Parathyroid adenoma (tissue), 2 donors: Measurements from ENCODE around the gene DOCK4.

Experiments
- H2AFZ ChIP-seq: fragments of 300-600 bp; sonication (generic); one replicate; pipeline ENCODE4 v1.7.0; 2017; ENCODE audit warnings: antibody characterized with exemption, mild to moderate bottlenecking
- H3K27ac ChIP-seq: fragments of 300-600 bp; sonication (generic); one replicate; pipeline ENCODE4 v1.7.0; 2017
- H3K27me3 ChIP-seq: fragments of 300-600 bp; sonication (generic); one replicate; pipeline ENCODE4 v1.7.0; 2017; ENCODE audit warnings: low read length; ENCODE audit not compliant: control insufficient read depth, insufficient read depth
- H3K36me3 ChIP-seq: fragments of 300-600 bp; sonication (generic); one replicate; pipeline ENCODE4 v1.7.0; 2017; ENCODE audit warnings: low read length; ENCODE audit not compliant: control insufficient read depth, insufficient read depth
- H3K4me1 ChIP-seq: fragments of 300-600 bp; sonication (generic); one replicate; pipeline ENCODE4 v1.7.0; 2017; ENCODE audit warnings: control low read depth
- H3K4me2 ChIP-seq: fragments of 300-600 bp; sonication (generic); one replicate; pipeline ENCODE4 v1.7.0; 2017; ENCODE audit warnings: low read length
- H3K4me3 ChIP-seq: fragments of 300-600 bp; sonication (generic); one replicate; pipeline ENCODE4 v1.7.0; 2017; ENCODE audit warnings: low read depth, low read length
- H3K79me2 ChIP-seq: fragments of 300-600 bp; sonication (generic); one replicate; pipeline ENCODE4 v1.7.0; 2017; ENCODE audit warnings: control low read depth
- H3K9ac ChIP-seq: fragments of 300-600 bp; sonication (generic); one replicate; pipeline ENCODE4 v1.7.0; 2017; ENCODE audit warnings: mild to moderate bottlenecking
- H3K9me3 ChIP-seq: fragments of 300-600 bp; sonication (generic); one replicate; pipeline ENCODE4 v1.7.0; 2017; ENCODE audit warnings: low read length; ENCODE audit not compliant: control insufficient read depth
- TF ChIP-seq, protein P1 (sequence below): fragments of 300-600 bp; sonication (generic); IDR thresholded peaks from one replicate; pipeline ENCODE4 v1.7.0; 2017; ENCODE audit warnings: antibody characterized with exemption, mild to moderate bottlenecking
- donor health status: primary hyperparathyroidism.

The DOCK4 gene

DNA sequence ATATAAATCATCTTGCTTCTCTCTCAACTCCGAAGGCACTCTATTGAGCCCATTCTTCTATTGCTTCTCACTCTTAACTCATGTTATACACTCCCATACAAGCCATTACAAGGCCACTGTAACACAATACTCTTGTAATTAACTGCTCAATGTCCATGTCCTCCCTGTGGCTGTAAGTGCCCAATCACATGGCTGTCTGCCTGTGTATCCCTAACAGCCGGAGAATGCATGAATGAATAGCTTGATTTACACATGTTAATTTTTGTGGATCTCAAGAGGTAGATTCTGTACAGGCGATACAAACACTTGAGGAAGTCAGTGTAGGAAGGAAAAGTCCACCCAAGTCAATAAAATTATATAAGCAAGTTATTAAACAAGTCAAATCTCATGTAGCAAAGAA is 215.6 kb downstream of the DOCK4 start:
- Histone ChIP-seq H3K36me3 (no peaks in the 10 kb centered on the region), H3K4me2 (no peak overlapping the region), H3K27me3 (no peaks in the 10 kb centered on the region), H3K9me3 (no peaks in the 10 kb centered on the region), H3K27ac (no peak overlapping the region), H3K9ac (no peak overlapping the region), H3K4me3 (no peak overlapping the region), H3K79me2 (no peaks in the 10 kb centered on the region), H3K4me1 (no peaks in the 10 kb centered on the region), H2AFZ (no peak overlapping the region)
- TF ChIP-seq, protein P1, sequence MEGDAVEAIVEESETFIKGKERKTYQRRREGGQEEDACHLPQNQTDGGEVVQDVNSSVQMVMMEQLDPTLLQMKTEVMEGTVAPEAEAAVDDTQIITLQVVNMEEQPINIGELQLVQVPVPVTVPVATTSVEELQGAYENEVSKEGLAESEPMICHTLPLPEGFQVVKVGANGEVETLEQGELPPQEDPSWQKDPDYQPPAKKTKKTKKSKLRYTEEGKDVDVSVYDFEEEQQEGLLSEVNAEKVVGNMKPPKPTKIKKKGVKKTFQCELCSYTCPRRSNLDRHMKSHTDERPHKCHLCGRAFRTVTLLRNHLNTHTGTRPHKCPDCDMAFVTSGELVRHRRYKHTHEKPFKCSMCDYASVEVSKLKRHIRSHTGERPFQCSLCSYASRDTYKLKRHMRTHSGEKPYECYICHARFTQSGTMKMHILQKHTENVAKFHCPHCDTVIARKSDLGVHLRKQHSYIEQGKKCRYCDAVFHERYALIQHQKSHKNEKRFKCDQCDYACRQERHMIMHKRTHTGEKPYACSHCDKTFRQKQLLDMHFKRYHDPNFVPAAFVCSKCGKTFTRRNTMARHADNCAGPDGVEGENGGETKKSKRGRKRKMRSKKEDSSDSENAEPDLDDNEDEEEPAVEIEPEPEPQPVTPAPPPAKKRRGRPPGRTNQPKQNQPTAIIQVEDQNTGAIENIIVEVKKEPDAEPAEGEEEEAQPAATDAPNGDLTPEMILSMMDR, result no peak

DNA sequence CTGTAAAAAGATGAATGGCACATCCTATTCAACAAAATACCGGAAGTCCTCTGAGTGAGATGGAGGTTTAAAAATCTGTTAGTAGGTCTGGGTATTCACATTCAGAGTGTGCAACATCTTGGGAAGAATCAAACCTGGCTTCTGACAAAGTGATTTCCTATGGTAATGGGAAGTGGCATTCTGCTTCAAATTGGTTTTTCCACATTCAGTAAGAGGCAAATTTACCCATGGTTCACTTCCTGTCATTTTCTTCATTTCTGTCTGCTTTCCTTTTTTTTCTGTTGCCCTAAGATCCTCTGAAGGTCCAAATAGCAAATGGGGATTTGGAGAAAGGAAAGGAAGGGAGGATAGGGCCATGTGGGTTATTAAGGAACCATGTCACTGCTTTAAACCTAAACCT is 218.3 kb downstream of the DOCK4 start:
- TF ChIP-seq, protein P1, result no peak
- H3K9ac ChIP-seq, result no peak overlapping the region
- H3K9me3 ChIP-seq, result no peaks in the 10 kb centered on the region
- H3K4me2 ChIP-seq, result no peak overlapping the region
- no peak overlapping the region for H2AFZ ChIP-seq
- no peak overlapping the region for H3K27ac ChIP-seq
- no peaks in the 10 kb centered on the region for H3K36me3 ChIP-seq
- H3K27me3 ChIP-seq, result no peaks in the 10 kb centered on the region
- H3K4me1 ChIP-seq, result no peaks in the 10 kb centered on the region
- H3K4me3 ChIP-seq, result no peak overlapping the region
- no peaks in the 10 kb centered on the region for H3K79me2 ChIP-seq

DNA sequence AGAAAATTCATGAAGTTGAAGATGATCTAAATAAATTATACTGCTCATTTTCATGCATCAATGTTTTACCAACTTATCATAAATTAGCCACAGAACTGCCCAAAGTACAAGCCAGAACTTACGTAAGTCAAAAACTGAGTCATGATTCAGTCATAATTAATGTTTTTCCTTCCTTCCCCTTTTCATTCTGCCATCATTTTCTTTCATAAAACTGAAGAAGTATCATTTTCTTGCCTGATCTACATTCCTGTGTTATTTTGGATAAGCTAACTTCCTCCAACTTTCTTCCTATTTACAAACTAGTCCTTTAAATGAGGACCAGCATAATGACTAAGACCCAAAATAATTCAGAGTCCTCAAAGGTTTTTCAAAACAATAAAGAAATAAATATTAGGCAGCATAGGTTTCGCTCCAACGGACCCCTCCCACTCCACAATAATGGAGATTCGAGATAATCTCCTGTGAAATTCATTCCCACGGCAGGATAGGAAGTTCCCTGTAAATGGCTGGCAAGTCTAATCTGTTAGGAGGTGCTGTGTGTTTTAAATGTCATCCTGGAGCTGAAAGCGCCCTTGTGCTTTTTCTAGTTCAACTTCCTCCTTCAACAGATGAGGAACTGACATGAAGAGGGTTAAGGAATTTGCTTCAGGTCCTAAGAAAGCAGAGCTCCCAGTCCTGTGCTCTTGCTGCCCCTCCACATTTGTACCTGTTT is 218.9 kb downstream of the DOCK4 start:
- Histone ChIP-seq H3K9me3 (no peaks in the 10 kb centered on the region), H3K4me3 (no peak overlapping the region), H3K4me1 (no peaks in the 10 kb centered on the region), H3K27ac (no peak overlapping the region), H3K36me3 (no peaks in the 10 kb centered on the region), H2AFZ (no peak overlapping the region), H3K9ac (no peak overlapping the region), H3K79me2 (no peaks in the 10 kb centered on the region), H3K4me2 (no peak overlapping the region), H3K27me3 (no peaks in the 10 kb centered on the region)
- TF ChIP-seq, protein P1, result no peak

DNA sequence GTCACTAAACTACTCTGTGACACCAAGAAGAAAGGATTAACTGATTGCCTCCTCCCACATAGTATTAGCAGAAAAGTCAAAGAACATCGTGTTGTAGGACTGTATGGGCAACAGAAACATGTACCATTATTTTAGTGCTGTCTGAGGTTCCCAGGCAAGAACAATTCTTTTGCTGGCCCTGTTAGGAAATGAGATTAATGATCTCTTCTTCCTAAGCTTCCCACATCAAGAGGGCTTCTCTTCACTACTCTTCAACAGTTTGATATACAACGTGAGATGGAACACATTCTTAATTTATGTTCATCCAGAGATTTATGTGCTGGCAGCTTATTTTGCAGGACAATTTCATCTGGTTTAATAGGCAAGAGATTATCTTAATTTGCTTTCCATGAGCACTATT is 219.6 kb downstream of the DOCK4 start:
- Histone ChIP-seq H3K27me3 (no peaks in the 10 kb centered on the region), H3K4me3 (no peak overlapping the region), H3K79me2 (no peaks in the 10 kb centered on the region), H3K4me1 (no peaks in the 10 kb centered on the region), H3K9me3 (no peaks in the 10 kb centered on the region), H2AFZ (no peak overlapping the region), H3K4me2 (no peak overlapping the region), H3K27ac (no peak overlapping the region), H3K9ac (no peak overlapping the region), H3K36me3 (no peaks in the 10 kb centered on the region)
- TF ChIP-seq, protein P1, result no peak

DNA sequence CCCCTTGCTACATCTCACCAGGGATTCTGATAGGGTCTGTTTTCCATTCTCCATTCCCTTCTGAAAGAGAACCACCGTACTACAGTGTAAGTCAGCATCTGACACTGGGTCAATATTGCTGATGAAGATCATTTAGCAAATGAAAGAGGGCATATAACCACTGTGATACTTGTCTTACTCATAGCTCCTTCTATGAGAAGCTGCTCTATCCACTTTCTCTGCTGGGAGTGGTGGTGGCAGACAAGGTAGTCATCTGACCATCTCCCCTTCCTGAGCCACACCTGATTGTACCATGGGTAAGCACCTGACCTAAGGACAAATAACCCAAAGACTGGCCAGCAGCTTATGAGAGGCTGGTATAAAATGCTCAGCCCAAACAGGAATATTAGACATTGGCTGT is 220.4 kb downstream of the DOCK4 start:
- no peak overlapping the region for H3K4me3 ChIP-seq
- H3K4me2 ChIP-seq, result no peak overlapping the region
- no peak overlapping the region for H3K27ac ChIP-seq
- H3K9me3 ChIP-seq, result no peaks in the 10 kb centered on the region
- no peak overlapping the region for H2AFZ ChIP-seq
- H3K4me1 ChIP-seq, result no peaks in the 10 kb centered on the region
- no peaks in the 10 kb centered on the region for H3K27me3 ChIP-seq
- H3K9ac ChIP-seq, result no peak overlapping the region
- H3K36me3 ChIP-seq, result no peaks in the 10 kb centered on the region
- TF ChIP-seq, protein P1, result no peak
- H3K79me2 ChIP-seq, result no peaks in the 10 kb centered on the region
